ENCODE data around the gene FAM120C. TPM values are rescaled to one million over a fixed set of nuclear protein-coding genes. Genes with fewer than 3 reads are reported as not detected.

Gene FAM120C
- total RNA-seq, 1 donor from 2014 or later: 6.9 TPM

DNA sequence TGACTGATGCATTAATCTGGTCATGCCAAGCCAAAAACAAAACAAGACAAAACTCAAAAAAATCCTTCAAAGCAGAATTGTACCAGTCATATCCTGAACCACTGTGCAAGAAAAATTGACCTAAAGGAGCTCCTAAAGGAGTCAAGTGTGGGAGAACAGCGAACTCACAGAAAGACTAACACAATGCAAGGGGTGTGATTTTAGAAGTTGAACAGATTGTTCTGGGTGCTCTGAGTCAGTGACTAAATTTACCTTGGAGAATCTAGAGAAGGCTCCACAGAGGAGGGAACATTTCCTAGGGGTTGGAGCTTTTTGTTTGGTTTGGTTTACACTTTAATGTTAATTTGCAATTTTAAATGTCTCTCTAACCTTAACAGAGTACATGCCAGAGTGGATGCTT lies 89.9 kb downstream of the FAM120C start:
- Histone ChIP-seq H3K9me3 (ENCODE audit: insufficient read depth, low read depth, low read length) (no peaks in the 10 kb centered on the region), H3K9ac (ENCODE audit: low read length) (no peak overlapping the region), H3K27ac (ENCODE audit: low read depth, low read length) (no peak overlapping the region), H4K20me1 (ENCODE audit: insufficient read depth, low read length) (no peaks in the 10 kb centered on the region), H2AFZ (ENCODE audit: low read depth, low read length) (no peak overlapping the region), H3K4me1 (ENCODE audit: insufficient read depth, low read length) (no peaks in the 10 kb centered on the region), H3K36me3 (ENCODE audit: insufficient read depth, low read length) (no peaks in the 10 kb centered on the region), H3K4me3 (ENCODE audit: insufficient read depth, low read depth, low read length) (no peak overlapping the region), H3K79me2 (ENCODE audit: insufficient read depth, low read length) (no peaks in the 10 kb centered on the region), H3K4me2 (ENCODE audit: low read length) (no peak overlapping the region), H3K27me3 (ENCODE audit: insufficient read depth, low read length) (no peaks in the 10 kb centered on the region)
- Mint-ChIP-seq H3K4me1 (ENCODE audit: low read depth, unreplicated experiment) (no peaks in the 10 kb centered on the region), H3K27ac (ENCODE audit: unreplicated experiment) (no peak overlapping the region), H3K27me3 (ENCODE audit: low read depth, unreplicated experiment) (no peaks in the 10 kb centered on the region), H3K36me3 (ENCODE audit: low read depth, unreplicated experiment) (no peaks in the 10 kb centered on the region), H3K9me3 (ENCODE audit: unreplicated experiment) (no peaks in the 10 kb centered on the region), H3K4me3 (ENCODE audit: unreplicated experiment) (no peak overlapping the region)
- FAIRE-seq (peak; percentile 98), DNase-seq (ENCODE audit: low read depth) (no peak)
- TF ChIP-seq, protein P1, sequence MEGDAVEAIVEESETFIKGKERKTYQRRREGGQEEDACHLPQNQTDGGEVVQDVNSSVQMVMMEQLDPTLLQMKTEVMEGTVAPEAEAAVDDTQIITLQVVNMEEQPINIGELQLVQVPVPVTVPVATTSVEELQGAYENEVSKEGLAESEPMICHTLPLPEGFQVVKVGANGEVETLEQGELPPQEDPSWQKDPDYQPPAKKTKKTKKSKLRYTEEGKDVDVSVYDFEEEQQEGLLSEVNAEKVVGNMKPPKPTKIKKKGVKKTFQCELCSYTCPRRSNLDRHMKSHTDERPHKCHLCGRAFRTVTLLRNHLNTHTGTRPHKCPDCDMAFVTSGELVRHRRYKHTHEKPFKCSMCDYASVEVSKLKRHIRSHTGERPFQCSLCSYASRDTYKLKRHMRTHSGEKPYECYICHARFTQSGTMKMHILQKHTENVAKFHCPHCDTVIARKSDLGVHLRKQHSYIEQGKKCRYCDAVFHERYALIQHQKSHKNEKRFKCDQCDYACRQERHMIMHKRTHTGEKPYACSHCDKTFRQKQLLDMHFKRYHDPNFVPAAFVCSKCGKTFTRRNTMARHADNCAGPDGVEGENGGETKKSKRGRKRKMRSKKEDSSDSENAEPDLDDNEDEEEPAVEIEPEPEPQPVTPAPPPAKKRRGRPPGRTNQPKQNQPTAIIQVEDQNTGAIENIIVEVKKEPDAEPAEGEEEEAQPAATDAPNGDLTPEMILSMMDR (IDR thresholded peaks at IDR 0.05; ENCODE audit: insufficient read depth, low read depth, low read length): no peak
- no peak for TF ChIP-seq EZH2 (IDR thresholded peaks at IDR 0.05; ENCODE audit: insufficient read depth, low read length)

DNA sequence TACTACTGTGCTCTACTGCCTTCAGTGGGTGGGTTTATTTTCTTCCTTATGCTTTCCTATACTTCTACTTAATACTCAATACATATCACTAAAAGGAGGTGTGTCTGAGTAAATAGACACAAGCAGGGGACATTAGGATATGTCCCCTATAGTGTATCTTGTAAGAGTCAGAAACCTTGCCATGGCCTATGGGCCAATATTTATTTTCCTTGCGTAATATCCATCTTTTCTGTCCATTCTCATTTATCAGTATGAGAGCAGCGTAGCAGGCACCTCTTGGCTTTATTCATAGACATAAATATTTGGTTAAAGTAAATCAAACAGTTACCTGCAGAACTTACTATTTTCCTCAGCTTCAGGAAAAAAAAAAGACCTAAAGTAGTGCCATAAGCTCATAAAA lies 92.2 kb downstream of the FAM120C start:
- no peak for FAIRE-seq
- H3K4me3 ChIP-seq (ENCODE audit: insufficient read depth, low read depth, low read length): no peak overlapping the region
- Mint-ChIP-seq H3K27me3 (ENCODE audit: low read depth, unreplicated experiment) (no peaks in the 10 kb centered on the region), H3K9me3 (ENCODE audit: unreplicated experiment) (no peaks in the 10 kb centered on the region), H3K27ac (ENCODE audit: unreplicated experiment) (no peak overlapping the region), H3K4me3 (ENCODE audit: unreplicated experiment) (no peak overlapping the region), H3K4me1 (ENCODE audit: low read depth, unreplicated experiment) (no peaks in the 10 kb centered on the region), H3K36me3 (ENCODE audit: low read depth, unreplicated experiment) (no peaks in the 10 kb centered on the region)
- no peak overlapping the region for H3K9ac ChIP-seq (ENCODE audit: low read length)
- no peaks in the 10 kb centered on the region for H3K4me1 ChIP-seq (ENCODE audit: insufficient read depth, low read length)
- no peaks in the 10 kb centered on the region for H3K9me3 ChIP-seq (ENCODE audit: insufficient read depth, low read depth, low read length)
- H3K27ac ChIP-seq (ENCODE audit: low read depth, low read length): no peak overlapping the region
- H3K4me2 ChIP-seq (ENCODE audit: low read length): no peak overlapping the region
- no peaks in the 10 kb centered on the region for H4K20me1 ChIP-seq (ENCODE audit: insufficient read depth, low read length)
- TF ChIP-seq, protein P1 (IDR thresholded peaks at IDR 0.05; ENCODE audit: insufficient read depth, low read depth, low read length): no peak
- TF ChIP-seq EZH2 (IDR thresholded peaks at IDR 0.05; ENCODE audit: insufficient read depth, low read length): no peak
- DNase-seq (ENCODE audit: low read depth): no peak
- H3K79me2 ChIP-seq (ENCODE audit: insufficient read depth, low read length): no peaks in the 10 kb centered on the region
- H2AFZ ChIP-seq (ENCODE audit: low read depth, low read length): no peak overlapping the region
- H3K36me3 ChIP-seq (ENCODE audit: insufficient read depth, low read length): no peaks in the 10 kb centered on the region
- H3K27me3 ChIP-seq (ENCODE audit: insufficient read depth, low read length): no peaks in the 10 kb centered on the region

DNA sequence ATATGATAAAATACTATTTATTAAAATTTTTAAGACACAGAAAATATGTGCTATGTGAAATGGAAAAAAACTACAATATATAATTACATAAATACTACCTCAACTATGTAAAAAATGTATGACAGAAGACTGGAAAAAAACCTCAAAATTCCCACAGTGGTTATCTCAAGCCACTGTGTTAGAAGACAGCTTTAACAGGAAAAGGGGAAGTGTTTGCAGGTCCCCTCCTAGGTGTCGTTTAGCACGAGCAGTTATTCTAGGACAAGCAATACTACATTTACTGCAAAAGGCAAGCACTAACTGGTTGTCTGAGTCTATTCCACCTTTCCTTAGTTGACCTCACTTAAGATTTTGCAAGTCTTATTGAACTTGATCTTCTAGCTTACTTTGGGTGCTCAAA lies 93.9 kb downstream of the FAM120C start:
- Histone ChIP-seq H3K27ac (ENCODE audit: low read depth, low read length) (no peak overlapping the region), H3K27me3 (ENCODE audit: insufficient read depth, low read length) (no peaks in the 10 kb centered on the region), H2AFZ (ENCODE audit: low read depth, low read length) (no peak overlapping the region), H4K20me1 (ENCODE audit: insufficient read depth, low read length) (no peaks in the 10 kb centered on the region), H3K4me3 (ENCODE audit: insufficient read depth, low read depth, low read length) (no peak overlapping the region), H3K9ac (ENCODE audit: low read length) (no peak overlapping the region), H3K79me2 (ENCODE audit: insufficient read depth, low read length) (no peaks in the 10 kb centered on the region), H3K4me2 (ENCODE audit: low read length) (no peak overlapping the region), H3K36me3 (ENCODE audit: insufficient read depth, low read length) (no peaks in the 10 kb centered on the region), H3K9me3 (ENCODE audit: insufficient read depth, low read depth, low read length) (no peaks in the 10 kb centered on the region), H3K4me1 (ENCODE audit: insufficient read depth, low read length) (no peaks in the 10 kb centered on the region)
- Mint-ChIP-seq H3K4me1 (ENCODE audit: low read depth, unreplicated experiment) (no peaks in the 10 kb centered on the region), H3K4me3 (ENCODE audit: unreplicated experiment) (no peak overlapping the region), H3K27ac (ENCODE audit: unreplicated experiment) (no peak overlapping the region), H3K36me3 (ENCODE audit: low read depth, unreplicated experiment) (no peaks in the 10 kb centered on the region), H3K27me3 (ENCODE audit: low read depth, unreplicated experiment) (no peaks in the 10 kb centered on the region), H3K9me3 (ENCODE audit: unreplicated experiment) (no peaks in the 10 kb centered on the region)
- FAIRE-seq: no peak
- no peak for TF ChIP-seq EZH2 (IDR thresholded peaks at IDR 0.05; ENCODE audit: insufficient read depth, low read length)
- TF ChIP-seq, protein P1 (IDR thresholded peaks at IDR 0.05; ENCODE audit: insufficient read depth, low read depth, low read length): no peak
- DNase-seq (ENCODE audit: low read depth): no peak

Measured in astrocyte (in vitro differentiated cells and primary cell).